B cell (primary cell): ENCODE measurements around the gene WDR64. TPM values are rescaled to one million over a fixed set of nuclear protein-coding genes. Genes with fewer than 3 reads are reported as not detected.

Experiments used
- ATAC-seq: fragments of 200-7000 bp; cut with Tn5 transposase; one replicate; pipeline ENCODE4 v1.10.0; 2021; ENCODE audit warnings: low read depth, mild to moderate bottlenecking, moderate number of reproducible peaks, moderate library complexity
- CTCF ChIA-PET: fragments of 350-600 bp; sonication (Branson Sonifier 250); formaldehyde crosslinking; loops from one replicate; lab custom pipeline; 2021; ENCODE audit warnings: antibody characterized with exemption, inconsistent platforms; lab: Charles Lee
- POLR2A ChIA-PET: fragments of 350-600 bp; sonication (Branson Sonifier 250); formaldehyde crosslinking; loops from one replicate; lab custom pipeline; 2021; ENCODE audit warnings: antibody characterized with exemption; lab: Charles Lee
- DNase-seq: peaks from one replicate; pipeline ENCODE4 v3.0.0; 2013
- H2AFZ ChIP-seq: 2 replicates; pipeline ENCODE4 v1.6.1; 2012; ENCODE audit warnings: mild to moderate bottlenecking, low read depth, low read length; ENCODE audit not compliant: insufficient read depth, poor library complexity, severe bottlenecking
- H3K27ac ChIP-seq, 2 donors: 1 replicate in 1 of 2; 2 replicates in 1 of 2; pipeline ENCODE4 v1.5.1; 2012 to 2013; ENCODE audit warnings: low read length in 2 of 2, mild to moderate bottlenecking in 2 of 2, moderate library complexity in 1 of 2
- H3K27me3 ChIP-seq, 4 experiments: fragments of 200-600 bp in 1 of 4; sonication (generic) in 1 of 4; replicated peaks in 1 of 4; 1 replicate in 2 of 4; 2 replicates in 2 of 4; pipeline versions ENCODE4 v1.6.1 to v1.7.0; 2013 to 2016; ENCODE audit warnings: low read length in 3 of 4, mild to moderate bottlenecking in 2 of 4, mixed read lengths in 1 of 4, moderate library complexity in 1 of 4; ENCODE audit not compliant: insufficient read depth in 4 of 4, control insufficient read depth in 3 of 4; ENCODE audit errors: control extremely low read depth in 1 of 4
- H3K36me3 ChIP-seq, 2 experiments: replicated peaks in 1 of 2; 1 replicate in 1 of 2; 2 replicates in 1 of 2; pipeline versions ENCODE4 v1.6.1 to v1.7.1; 2013; ENCODE audit warnings: low read length in 1 of 2; ENCODE audit not compliant: insufficient read depth in 2 of 2, control insufficient read depth in 1 of 2; ENCODE audit errors: control extremely low read depth in 1 of 2, extremely low read depth in 1 of 2
- H3K4me1 ChIP-seq, 2 donors: fragments of 200-600 bp in 1 of 2; sonication (generic) in 1 of 2; 1 replicate in 1 of 2; 2 replicates in 1 of 2; pipeline versions ENCODE4 v1.5.1 to v1.6.1; 2013 to 2017; ENCODE audit warnings: low read length in 2 of 2; ENCODE audit not compliant: control insufficient read depth in 2 of 2, insufficient read depth in 2 of 2
- H3K4me2 ChIP-seq: replicated peaks from 2 replicates; pipeline ENCODE3; 2012; ENCODE audit warnings: mild to moderate bottlenecking, low read depth, low read length; ENCODE audit not compliant: poor library complexity, severe bottlenecking
- H3K4me3 ChIP-seq, 5 experiments: fragments of 200-600 bp in 1 of 5; sonication (generic) in 1 of 5; 1 replicate in 3 of 5; 2 replicates in 2 of 5; pipeline versions ENCODE4 v1.5.1 to v1.7.0; 2011 to 2016; ENCODE audit warnings: low read length in 4 of 5, mild to moderate bottlenecking in 4 of 5, low read depth in 2 of 5, control low read depth in 1 of 5, moderate library complexity in 1 of 5; ENCODE audit not compliant: insufficient read depth in 1 of 5; ENCODE audit errors: control extremely low read depth in 1 of 5, extremely low read depth in 1 of 5
- H3K79me2 ChIP-seq: fragments of 200-600 bp; sonication (generic); one replicate; pipeline ENCODE4 v1.6.0; 2016; ENCODE audit warnings: low read length; ENCODE audit not compliant: control insufficient read depth, insufficient read depth
- H3K9ac ChIP-seq: fragments of 200-600 bp; sonication (generic); 2 replicates; pipeline ENCODE4 v1.6.1; 2017; ENCODE audit warnings: mild to moderate bottlenecking, low read length, moderate library complexity
- H3K9me3 ChIP-seq, 3 donors: one replicate each; pipeline versions ENCODE4 v1.6.1 to v1.7.1; 2013; ENCODE audit warnings: low read length in 2 of 3; ENCODE audit not compliant: control insufficient read depth in 2 of 3, insufficient read depth in 1 of 3; ENCODE audit errors: control extremely low read depth in 1 of 3
- H4K20me1 ChIP-seq: 2 replicates; pipeline ENCODE4 v1.6.0; 2012; ENCODE audit warnings: mild to moderate bottlenecking, low read length; ENCODE audit not compliant: insufficient read depth, control insufficient read depth, poor library complexity, severe bottlenecking
- H3K27ac Mint-ChIP-seq: one replicate; pipeline ENCODE4 v1.8.0; 2021; ENCODE audit warnings: mixed read lengths
- H3K27me3 Mint-ChIP-seq: one replicate; pipeline ENCODE4 v1.8.0; 2021; ENCODE audit warnings: mixed read lengths
- H3K4me1 Mint-ChIP-seq: one replicate; pipeline ENCODE4 v1.8.0; 2021; ENCODE audit warnings: mixed read lengths
- H3K4me3 Mint-ChIP-seq: one replicate; pipeline ENCODE4 v1.8.0; 2021; ENCODE audit warnings: mixed read lengths
- H3K9me3 Mint-ChIP-seq: one replicate; pipeline ENCODE4 v1.8.0; 2022; ENCODE audit warnings: mixed read lengths; ENCODE audit not compliant: insufficient read depth
- EZH2 ChIP-seq: IDR thresholded peaks from 2 replicates; pipeline ENCODE4 v1.6.1; 2012; ENCODE audit warnings: borderline replicate concordance, low read depth, mild to moderate bottlenecking, moderate library complexity, low read length; ENCODE audit not compliant: insufficient read depth, poor library complexity, severe bottlenecking
- WGBS: methylation state at CpG from one replicate; pipeline ENCODE4 v1.1.5; 2013; ENCODE audit warnings: missing lambda C conversion rate; ENCODE audit not compliant: insufficient coverage; 5-methylcytosine and 5-hydroxymethylcytosine counted together
- intact Hi-C: fragments of 100-400 bp; cut with micrococcal nuclease; formaldehyde crosslinking; loops from one replicate; pipeline ENCODE4 v1.10.0; 2022
- polyA plus RNA-seq: library from polyadenylated mRNA; depleted of rRNA; stranded (reverse); fragments of >200 nt; gene quantifications from 2 replicates; pipeline ENCODE4 v1.2.3, GENCODE V29; 2012
- total RNA-seq, 2 donors: library from RNA; stranded (reverse); fragments of 120-200 nt in 1 of 2; gene quantifications; 1 replicate in 1 of 2; 2 replicates in 1 of 2; pipeline versions ENCODE4 v1.2.3 to v1.2.4, GENCODE V29; 2013 to 2022
- TF ChIP-seq, protein P1 (sequence below): fragments of 200-600 bp; IDR thresholded peaks from one replicate; pipeline ENCODE4 v1.8.0; 2022; ENCODE audit warnings: antibody characterized with exemption, mild to moderate bottlenecking

Gene WDR64
- total and polyA plus RNA-seq, 2 donors (not counting 1 experiment from before 2014, with no cell fraction given) = 0.13 TPM; not detected in 1

DNA sequence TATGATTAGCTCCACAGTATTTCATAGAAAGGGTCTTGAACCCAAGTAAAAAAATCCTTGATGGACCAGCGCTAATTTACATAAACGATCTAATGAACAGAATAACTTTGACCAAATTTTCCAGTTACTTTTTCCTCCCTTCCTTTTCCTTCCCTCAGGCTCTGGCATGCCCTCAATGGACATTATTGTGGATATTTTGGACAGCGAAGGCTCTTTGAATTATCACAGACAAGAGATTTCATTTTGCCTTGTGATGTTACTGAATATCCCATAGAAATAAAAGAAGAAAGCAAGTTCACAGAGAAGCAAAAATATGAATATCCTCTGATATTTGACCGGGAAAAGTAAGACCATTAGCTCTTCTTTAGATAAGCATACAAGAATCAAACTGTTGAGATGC lies 135.6 kb downstream of the WDR64 start:
- H3K9me3 Mint-ChIP-seq = no peaks in the 10 kb centered on the region
- Histone ChIP-seq H4K20me1 (no peaks in the 10 kb centered on the region), H3K4me1 (no peaks in the 10 kb centered on the region), H3K27ac (no peak overlapping the region), H3K9me3 (peaks cover 0 to 1% (median 0%) of the 10 kb centered on the region in 3 donors), H3K36me3 (no peaks in the 10 kb centered on the region), H3K27me3 (peaks cover 0 to 2% (median 0%) of the 10 kb centered on the region in 4 experiments), H2AFZ (no peak overlapping the region), H3K79me2 (no peaks in the 10 kb centered on the region), H3K4me2 (no peak overlapping the region), H3K4me3 (no peak overlapping the region), H3K9ac (no peak overlapping the region)
- ChIA-PET POLR2A (no interaction called here), CTCF (no interaction called here)
- no peaks in the 10 kb centered on the region for H3K4me1 Mint-ChIP-seq
- H3K4me3 Mint-ChIP-seq = no peak overlapping the region
- ATAC-seq (no peak), DNase-seq (no peak)
- H3K27ac Mint-ChIP-seq = no peak overlapping the region
- intact Hi-C loops = no loop called here
- no CpG with 5 or more reads among the region's 4 CpGs for WGBS
- no peak for TF ChIP-seq EZH2
- TF ChIP-seq, protein P1, sequence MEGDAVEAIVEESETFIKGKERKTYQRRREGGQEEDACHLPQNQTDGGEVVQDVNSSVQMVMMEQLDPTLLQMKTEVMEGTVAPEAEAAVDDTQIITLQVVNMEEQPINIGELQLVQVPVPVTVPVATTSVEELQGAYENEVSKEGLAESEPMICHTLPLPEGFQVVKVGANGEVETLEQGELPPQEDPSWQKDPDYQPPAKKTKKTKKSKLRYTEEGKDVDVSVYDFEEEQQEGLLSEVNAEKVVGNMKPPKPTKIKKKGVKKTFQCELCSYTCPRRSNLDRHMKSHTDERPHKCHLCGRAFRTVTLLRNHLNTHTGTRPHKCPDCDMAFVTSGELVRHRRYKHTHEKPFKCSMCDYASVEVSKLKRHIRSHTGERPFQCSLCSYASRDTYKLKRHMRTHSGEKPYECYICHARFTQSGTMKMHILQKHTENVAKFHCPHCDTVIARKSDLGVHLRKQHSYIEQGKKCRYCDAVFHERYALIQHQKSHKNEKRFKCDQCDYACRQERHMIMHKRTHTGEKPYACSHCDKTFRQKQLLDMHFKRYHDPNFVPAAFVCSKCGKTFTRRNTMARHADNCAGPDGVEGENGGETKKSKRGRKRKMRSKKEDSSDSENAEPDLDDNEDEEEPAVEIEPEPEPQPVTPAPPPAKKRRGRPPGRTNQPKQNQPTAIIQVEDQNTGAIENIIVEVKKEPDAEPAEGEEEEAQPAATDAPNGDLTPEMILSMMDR = no peak
- H3K27me3 Mint-ChIP-seq = peaks cover 14% of the 10 kb centered on the region

DNA sequence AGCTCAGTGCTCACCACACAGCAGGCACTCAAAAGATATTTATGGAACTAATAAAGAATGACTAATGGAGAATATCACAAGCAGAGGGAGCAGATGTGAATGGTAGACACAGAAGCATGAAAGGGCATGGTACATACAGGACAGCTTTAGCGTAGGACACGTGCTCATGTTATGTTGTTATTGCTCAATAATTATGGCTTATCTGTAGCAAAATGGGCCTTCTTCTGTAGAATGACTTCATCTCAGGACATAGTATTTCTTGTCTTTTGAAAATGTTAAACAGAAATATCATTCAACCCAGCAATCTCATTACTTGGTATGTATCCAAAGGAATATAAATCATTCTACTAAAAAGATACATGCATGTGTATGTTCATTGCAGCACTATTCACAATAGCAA lies 137.0 kb downstream of the WDR64 start:
- H3K9me3 ChIP-seq = peaks cover 0 to 1% (median 0%) of the 10 kb centered on the region in 3 donors
- H3K4me3 Mint-ChIP-seq = no peak overlapping the region
- H3K9ac ChIP-seq = no peak overlapping the region
- H3K79me2 ChIP-seq = no peaks in the 10 kb centered on the region
- H2AFZ ChIP-seq = no peak overlapping the region
- ATAC-seq = no peak
- CTCF ChIA-PET = no interaction called here
- DNase-seq = no peak
- TF ChIP-seq, protein P1 = no peak
- no peak for TF ChIP-seq EZH2
- no peaks in the 10 kb centered on the region for H3K36me3 ChIP-seq
- no peaks in the 10 kb centered on the region for H4K20me1 ChIP-seq
- H3K4me1 ChIP-seq = no peaks in the 10 kb centered on the region
- peaks cover 11% of the 10 kb centered on the region for H3K27me3 Mint-ChIP-seq
- no peaks in the 10 kb centered on the region for H3K9me3 Mint-ChIP-seq
- intact Hi-C loops = no loop called here
- H3K27ac ChIP-seq = no peak overlapping the region
- no peaks in the 10 kb centered on the region for H3K4me1 Mint-ChIP-seq
- H3K4me3 ChIP-seq = no peak overlapping the region
- POLR2A ChIA-PET = interaction anchor here (0.6 kb wide), 1 partner anchor 241 kb away, joined by 5 read pairs; no protein-coding TSS in a partner anchor
- H3K4me2 ChIP-seq = no peak overlapping the region
- WGBS = no CpG with 5 or more reads among the region's 2 CpGs
- H3K27me3 ChIP-seq = no peaks in the 10 kb centered on the region
- H3K27ac Mint-ChIP-seq = no peak overlapping the region
